ENCODE measurements around the gene PCDHGC4.
A peak's percentile ranks its signal among the peaks of the same experiment; 100 is the strongest.

Gene PCDHGC4

DNA sequence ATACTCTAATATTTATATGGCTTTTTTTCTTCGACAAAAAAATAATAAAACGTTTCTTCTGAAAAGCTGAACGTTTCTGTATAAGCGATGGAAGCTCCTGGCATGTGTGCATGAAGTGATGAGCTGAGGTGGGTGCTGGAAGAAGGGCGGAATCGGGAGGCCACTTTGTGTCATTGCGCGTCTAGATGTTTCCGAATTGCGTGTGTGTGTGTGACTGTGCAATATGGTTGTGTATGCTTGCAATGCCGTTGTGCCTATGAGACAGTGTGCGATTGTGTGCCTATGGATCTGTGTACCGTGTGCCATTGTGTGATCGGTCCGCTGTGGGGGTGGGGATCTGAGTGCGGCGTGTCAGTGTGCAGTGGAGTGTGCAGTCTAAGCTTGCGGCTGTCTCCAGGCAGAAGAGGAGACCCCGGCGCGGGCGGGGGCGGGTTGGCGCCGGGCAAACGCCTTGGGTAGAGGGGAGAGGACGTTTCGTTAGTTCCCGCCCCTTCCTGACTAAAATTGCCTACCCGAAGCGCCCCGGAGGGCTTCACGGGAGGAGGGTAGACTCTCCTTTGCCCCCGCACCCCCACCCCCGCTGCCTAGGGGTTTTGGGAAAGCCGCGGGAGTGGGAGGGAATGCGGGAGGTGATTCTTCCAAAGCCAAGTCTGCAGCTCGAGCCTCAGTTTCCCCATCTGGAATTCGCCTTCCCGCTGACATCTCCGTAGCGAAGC lies 28.2 kb downstream of the PCDHGC4 start:
- DNase-seq: peak; percentile 57

GRCh38 chr5:141513627-141514329 lies 28.9 kb downstream of the PCDHGC4 start:
- peak; percentile 62 for DNase-seq

DNA sequence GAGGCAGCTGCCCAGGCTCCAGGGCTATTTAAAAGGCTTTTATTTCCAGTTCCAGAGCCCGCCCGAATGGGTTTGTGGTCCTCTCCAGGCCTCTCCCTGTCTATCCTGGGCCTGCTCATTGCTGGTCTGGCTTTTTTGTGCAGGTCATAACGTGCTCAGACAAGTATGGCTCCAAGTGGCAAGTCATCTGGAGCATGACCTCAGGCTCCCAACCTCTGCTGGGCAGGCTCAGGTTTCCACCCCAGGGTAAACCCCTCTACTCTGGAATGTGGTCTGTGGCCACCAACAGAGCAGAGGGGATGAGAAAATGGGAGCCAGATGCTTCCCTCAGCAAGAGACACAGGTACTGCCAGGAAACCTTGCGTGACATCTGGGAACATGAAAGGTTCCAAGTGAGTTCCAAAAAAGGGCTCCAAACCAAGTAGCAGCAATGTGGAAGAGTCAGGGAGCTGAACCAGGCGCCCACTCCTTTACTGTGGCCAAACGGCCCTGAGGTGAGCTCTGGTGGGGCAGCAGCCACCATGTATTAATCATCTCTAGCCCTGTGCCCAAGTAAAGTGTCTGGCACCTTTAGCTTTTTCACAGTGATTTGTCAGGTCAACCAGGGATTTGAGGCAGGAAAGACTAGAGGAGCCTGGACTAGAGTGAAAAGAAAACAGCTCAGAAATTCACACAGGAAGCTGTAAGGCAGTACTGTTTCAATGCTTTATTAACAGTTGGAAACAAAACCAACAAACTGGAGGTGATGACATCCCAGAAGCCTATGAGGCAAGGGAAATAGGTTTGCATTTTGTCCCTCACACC lies 29.7 kb downstream of the PCDHGC4 start:
- no peak for DNase-seq

- no peak for DNase-seq
Measured at GRCh38 chr5:141515141-141515540, 30.3 kb downstream of the PCDHGC4 start.

GRCh38 chr5:141515946-141516671 lies 31.3 kb downstream of the PCDHGC4 start:
- no peak for DNase-seq

DNA sequence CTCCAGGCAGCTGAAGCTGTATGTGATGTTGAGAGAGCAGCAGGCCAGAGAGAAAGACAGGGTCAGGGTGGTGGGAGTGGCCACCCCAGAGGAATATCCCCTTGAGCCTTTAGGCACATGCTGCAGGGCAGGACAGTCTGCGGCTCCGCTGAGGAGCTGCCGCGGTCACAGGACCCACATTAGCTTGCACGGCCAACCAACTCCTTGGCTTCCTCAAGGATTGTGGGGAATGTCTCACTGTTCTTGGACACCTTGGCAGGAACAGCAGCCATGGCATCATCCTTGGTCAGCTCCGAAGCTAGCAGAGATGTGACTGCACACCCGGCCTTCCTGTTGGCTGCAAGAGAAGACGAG lies 31.8 kb downstream of the PCDHGC4 start:
- no peak for DNase-seq

GRCh38 chr5:141517312-141517711 lies 32.5 kb downstream of the PCDHGC4 start:
- DNase-seq: no peak

- no peak for DNase-seq
Measured at GRCh38 chr5:141517880-141518617, 33.2 kb downstream of the PCDHGC4 start.

- DNase-seq: no peak
Measured at GRCh38 chr5:141518618-141519015, 33.8 kb downstream of the PCDHGC4 start.

DNA sequence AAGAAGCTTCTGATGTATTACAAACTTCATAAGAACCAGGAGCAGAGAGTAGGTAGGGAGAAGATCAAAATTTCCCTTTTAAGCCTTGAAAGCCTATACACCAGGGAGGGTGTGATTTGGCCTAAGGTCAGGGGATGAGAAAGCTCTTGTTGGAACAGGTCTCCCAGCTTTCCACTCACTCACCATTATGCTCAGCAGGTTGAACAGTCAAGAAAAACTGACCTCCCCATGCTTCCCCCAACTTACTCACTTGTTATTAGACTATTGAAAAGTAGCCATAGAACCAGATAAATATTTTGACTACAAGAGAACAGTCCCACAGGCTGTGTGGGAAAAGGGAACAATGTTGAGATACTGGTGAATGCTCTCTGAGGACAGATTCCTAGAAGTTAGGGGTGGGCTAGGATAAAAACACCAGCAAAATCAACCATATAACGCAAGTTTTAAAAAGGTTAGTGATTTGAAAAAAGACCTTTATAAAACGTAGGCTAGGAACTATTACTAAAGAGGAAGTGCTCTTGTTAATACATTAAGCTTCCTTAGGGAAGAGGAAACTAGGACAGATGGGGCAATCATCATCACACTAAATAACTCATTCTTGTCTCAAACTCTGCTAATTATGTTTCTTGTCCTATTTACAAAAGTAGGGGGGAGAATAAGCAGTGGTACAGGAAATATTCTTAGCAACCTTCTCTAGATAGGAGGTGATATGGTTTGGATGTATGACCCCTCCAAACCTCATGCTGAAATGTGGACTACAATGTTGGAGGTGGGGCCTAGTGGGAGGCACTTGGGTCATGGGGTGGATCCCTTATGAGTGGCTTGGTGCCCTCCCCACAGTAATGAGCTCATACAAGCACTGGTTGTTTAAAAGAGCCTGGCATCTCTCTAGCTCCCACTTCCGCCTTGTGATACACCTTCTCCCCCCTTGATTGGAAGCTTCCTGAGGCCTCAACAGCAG lies 35.1 kb downstream of the PCDHGC4 start:
- no peak for DNase-seq

DNA sequence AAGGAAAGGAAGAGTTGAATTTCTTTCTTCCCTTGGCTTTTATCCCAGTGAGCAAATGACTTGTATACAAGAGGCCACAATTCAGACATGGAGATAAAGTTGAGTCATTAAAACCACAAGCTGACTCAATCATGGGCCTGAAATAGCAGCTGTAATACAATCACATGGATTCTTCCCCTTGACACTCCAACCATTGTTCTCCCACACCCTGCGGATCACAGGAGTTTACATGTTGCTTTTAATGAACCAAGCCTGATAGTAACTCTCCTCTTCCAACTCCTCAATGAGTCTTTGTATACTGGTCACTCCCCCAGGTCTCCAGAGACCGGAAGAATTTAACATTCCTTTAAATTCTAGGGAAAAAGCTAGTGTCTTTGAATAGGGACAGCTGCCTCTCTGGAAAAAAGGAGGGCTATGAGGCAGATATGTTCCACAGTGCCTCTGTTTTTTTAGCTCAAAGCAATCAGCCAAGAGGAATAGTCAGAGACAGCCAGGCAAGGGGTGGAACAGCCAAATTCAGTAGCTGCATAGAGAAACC lies 36.5 kb downstream of the PCDHGC4 start:
- no peak for DNase-seq

GRCh38 chr5:141522301-141522700 lies 37.5 kb downstream of the PCDHGC4 start:
- DNase-seq: no peak

GRCh38 chr5:141523991-141524390 lies 39.2 kb downstream of the PCDHGC4 start:
- no peak for DNase-seq

GRCh38 chr5:141524604-141525597 lies 40.1 kb downstream of the PCDHGC4 start:
- peak; percentile 67 for DNase-seq

GRCh38 chr5:141525653-141526052 lies 40.8 kb downstream of the PCDHGC4 start:
- DNase-seq: no peak

GRCh38 chr5:141527426-141527825 lies 42.6 kb downstream of the PCDHGC4 start:
- DNase-seq: no peak

- DNase-seq: no peak
Measured at GRCh38 chr5:141528291-141528984, 43.6 kb downstream of the PCDHGC4 start.

GRCh38 chr5:141529002-141529401 lies 44.2 kb downstream of the PCDHGC4 start:
- DNase-seq: no peak

DNA sequence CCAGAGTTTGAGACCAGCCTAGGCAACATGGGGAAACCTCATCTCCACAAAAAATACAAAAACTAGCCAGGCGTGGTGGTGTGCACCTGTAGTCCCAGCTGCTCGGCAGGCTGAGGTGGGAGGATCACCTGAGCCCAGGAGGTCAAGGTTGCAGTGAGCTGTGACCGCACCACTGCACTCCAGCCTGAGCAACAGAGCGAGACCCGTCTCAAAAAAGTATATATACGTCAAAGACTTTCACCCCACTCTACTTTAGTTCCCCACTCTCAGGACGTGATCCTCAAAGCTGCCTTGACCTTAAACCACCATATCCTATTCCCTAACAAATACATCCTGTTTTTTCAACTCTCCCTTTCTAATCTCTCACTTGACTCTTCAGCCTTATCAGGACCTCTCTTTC lies 45.0 kb downstream of the PCDHGC4 start:
- no peak for DNase-seq

All from CD4-positive, alpha-beta T cell treated with Interleukin-17A for 4 hours (primary cell).